SK-N-SH treated with all-trans-retinoic acid at 6 μM for 48 hours (cell line): Measurements from ENCODE around the gene TTC39B.

Experiments used
- ATAC-seq: fragments of 200-7000 bp; cut with Tn5 transposase; 3 replicates; pipeline ENCODE4 v1.9.1; 2020; ENCODE audit warnings: mild to moderate bottlenecking, moderate library complexity
- ARNTL ChIP-seq: fragments of 450-650 bp; formaldehyde crosslinking; IDR thresholded peaks from 2 replicates; pipeline ENCODE4 v1.5.0; 2020; ENCODE audit warnings: low read depth, mild to moderate bottlenecking, moderate library complexity, borderline replicate concordance
- BACH2 ChIP-seq: fragments of 250-450 bp; sonication (Bioruptor Pico); IDR thresholded peaks from 2 replicates; pipeline ENCODE4 v1.9.0; 2021; ENCODE audit warnings: mild to moderate bottlenecking, borderline replicate concordance
- CSDC2 ChIP-seq: fragments of 250-450 bp; sonication (Bioruptor Pico); IDR thresholded peaks from 2 replicates; pipeline ENCODE4 v1.5.0; 2020; ENCODE audit warnings: mild to moderate bottlenecking, moderate library complexity
- GLIS3 ChIP-seq: fragments of 250-450 bp; sonication (Bioruptor Pico); IDR thresholded peaks from 2 replicates; pipeline ENCODE4 v1.5.0; 2020; ENCODE audit warnings: mild to moderate bottlenecking, moderate library complexity
- ISL1 ChIP-seq: fragments of 250-450 bp; sonication (Bioruptor Pico); IDR thresholded peaks from 2 replicates; pipeline ENCODE4 v2.1.2; 2022; ENCODE audit warnings: mild to moderate bottlenecking, moderate library complexity
- OSR1 ChIP-seq: fragments of 250-450 bp; sonication (Bioruptor Pico); IDR thresholded peaks from 2 replicates; pipeline ENCODE4 v1.8.0; 2022; ENCODE audit warnings: moderate library complexity, mild to moderate bottlenecking, inconsistent platforms
- PPARA ChIP-seq: fragments of 250-450 bp; sonication (Bioruptor Pico); IDR thresholded peaks from 2 replicates; pipeline ENCODE4 v1.5.0; 2020; ENCODE audit warnings: mild to moderate bottlenecking, borderline replicate concordance
- RARB ChIP-seq: fragments of 250-450 bp; sonication (Bioruptor Pico); IDR thresholded peaks from 2 replicates; pipeline ENCODE4 v1.8.0; 2021; ENCODE audit warnings: mild to moderate bottlenecking, moderate library complexity
- SNAI2 ChIP-seq: fragments of 250-450 bp; sonication (Bioruptor Pico); IDR thresholded peaks from 2 replicates; pipeline ENCODE4 v1.5.0; 2020; ENCODE audit warnings: mild to moderate bottlenecking, moderate library complexity
- TCF4 ChIP-seq: fragments of 250-450 bp; sonication (Bioruptor Pico); IDR thresholded peaks from 2 replicates; pipeline ENCODE4 v1.8.0; 2021; ENCODE audit warnings: mild to moderate bottlenecking, moderate library complexity, borderline replicate concordance
- TOX ChIP-seq: fragments of 250-450 bp; sonication (Bioruptor Pico); IDR thresholded peaks from 2 replicates; pipeline ENCODE4 v1.8.0; 2021; ENCODE audit warnings: mild to moderate bottlenecking, moderate library complexity, borderline replicate concordance
- ZC3H10 ChIP-seq: fragments of 250-450 bp; sonication (Bioruptor Pico); IDR thresholded peaks from 2 replicates; pipeline ENCODE4 v1.5.1; 2021; ENCODE audit warnings: mild to moderate bottlenecking, moderate library complexity
- ZFP3 ChIP-seq: fragments of 250-450 bp; sonication (Bioruptor Pico); IDR thresholded peaks from 2 replicates; pipeline ENCODE4 v1.5.0; 2020; ENCODE audit warnings: mild to moderate bottlenecking, moderate library complexity
- ZFP30 ChIP-seq: fragments of 450-650 bp; formaldehyde crosslinking; IDR thresholded peaks from 2 replicates; pipeline ENCODE4 v1.5.0; 2022; ENCODE audit warnings: mild to moderate bottlenecking, moderate library complexity
- ZNF565 ChIP-seq: fragments of 450-650 bp; formaldehyde crosslinking; conservative IDR thresholded peaks from 2 replicates; pipeline ENCODE4 v1.5.0; 2020; ENCODE audit warnings: low read depth, mild to moderate bottlenecking, moderate library complexity
- ZNF70 ChIP-seq: fragments of 450-650 bp; formaldehyde crosslinking; IDR thresholded peaks from 2 replicates; pipeline ENCODE4 v1.5.0; 2020; ENCODE audit warnings: mild to moderate bottlenecking, moderate library complexity
- ZNF8 ChIP-seq: fragments of 450-650 bp; formaldehyde crosslinking; IDR thresholded peaks from 2 replicates; pipeline ENCODE4 v1.5.0; 2020; ENCODE audit warnings: mild to moderate bottlenecking, moderate library complexity
- TF ChIP-seq, protein P1 (sequence below): fragments of 250-450 bp; sonication (Bioruptor Pico); IDR thresholded peaks from 2 replicates; pipeline ENCODE4 v1.5.0; 2020; ENCODE audit warnings: mild to moderate bottlenecking, moderate library complexity
- TF ChIP-seq, protein P2 (sequence below): fragments of 250-450 bp; sonication (Bioruptor Pico); IDR thresholded peaks from 2 replicates; pipeline ENCODE4 v1.5.1; 2021; ENCODE audit warnings: mild to moderate bottlenecking, moderate library complexity
- TF ChIP-seq, protein P3 (sequence below): fragments of 250-450 bp; sonication (Bioruptor Pico); IDR thresholded peaks from 2 replicates; pipeline ENCODE4 v1.8.0; 2021; ENCODE audit warnings: low read depth, mild to moderate bottlenecking, moderate library complexity, borderline replicate concordance

TTC39B gene

DNA sequence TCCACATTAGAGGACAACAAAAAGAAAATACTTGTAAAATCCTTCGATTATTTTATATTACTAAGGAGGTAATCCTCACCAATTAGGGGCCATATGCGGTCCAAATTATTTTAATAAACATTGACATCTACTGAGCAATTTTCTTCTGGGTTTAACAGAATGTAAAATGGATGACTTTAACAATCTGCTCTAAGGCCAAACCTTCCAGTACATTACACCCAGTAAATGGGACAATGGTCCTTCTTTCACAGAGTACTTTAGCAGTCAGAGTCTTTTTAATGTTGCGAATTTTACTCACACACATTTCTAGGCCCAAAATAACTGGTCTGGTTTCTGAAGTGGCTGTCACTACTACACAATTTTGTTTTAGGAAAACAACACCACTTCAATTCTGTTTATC, 106.9 kb downstream of the TTC39B start:
- ATAC-seq: no peak
- TF ChIP-seq ZNF8 (CRISPR knock-in tag) (no peak), ZFP3 (no peak), ZC3H10 (CRISPR knock-in tag) (no peak), TOX (CRISPR knock-in tag) (no peak), GLIS3 (CRISPR knock-in tag) (no peak), BACH2 (no peak), ISL1 (CRISPR knock-in tag) (no peak), RARB (CRISPR knock-in tag) (no peak), TCF4 (CRISPR knock-in tag) (no peak), OSR1 (CRISPR knock-in tag) (no peak), CSDC2 (no peak)
- TF ChIP-seq, protein P1, sequence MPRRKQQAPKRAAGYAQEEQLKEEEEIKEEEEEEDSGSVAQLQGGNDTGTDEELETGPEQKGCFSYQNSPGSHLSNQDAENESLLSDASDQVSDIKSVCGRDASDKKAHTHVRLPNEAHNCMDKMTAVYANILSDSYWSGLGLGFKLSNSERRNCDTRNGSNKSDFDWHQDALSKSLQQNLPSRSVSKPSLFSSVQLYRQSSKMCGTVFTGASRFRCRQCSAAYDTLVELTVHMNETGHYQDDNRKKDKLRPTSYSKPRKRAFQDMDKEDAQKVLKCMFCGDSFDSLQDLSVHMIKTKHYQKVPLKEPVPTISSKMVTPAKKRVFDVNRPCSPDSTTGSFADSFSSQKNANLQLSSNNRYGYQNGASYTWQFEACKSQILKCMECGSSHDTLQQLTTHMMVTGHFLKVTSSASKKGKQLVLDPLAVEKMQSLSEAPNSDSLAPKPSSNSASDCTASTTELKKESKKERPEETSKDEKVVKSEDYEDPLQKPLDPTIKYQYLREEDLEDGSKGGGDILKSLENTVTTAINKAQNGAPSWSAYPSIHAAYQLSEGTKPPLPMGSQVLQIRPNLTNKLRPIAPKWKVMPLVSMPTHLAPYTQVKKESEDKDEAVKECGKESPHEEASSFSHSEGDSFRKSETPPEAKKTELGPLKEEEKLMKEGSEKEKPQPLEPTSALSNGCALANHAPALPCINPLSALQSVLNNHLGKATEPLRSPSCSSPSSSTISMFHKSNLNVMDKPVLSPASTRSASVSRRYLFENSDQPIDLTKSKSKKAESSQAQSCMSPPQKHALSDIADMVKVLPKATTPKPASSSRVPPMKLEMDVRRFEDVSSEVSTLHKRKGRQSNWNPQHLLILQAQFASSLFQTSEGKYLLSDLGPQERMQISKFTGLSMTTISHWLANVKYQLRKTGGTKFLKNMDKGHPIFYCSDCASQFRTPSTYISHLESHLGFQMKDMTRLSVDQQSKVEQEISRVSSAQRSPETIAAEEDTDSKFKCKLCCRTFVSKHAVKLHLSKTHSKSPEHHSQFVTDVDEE (CRISPR knock-in tag): no peak
- TF ChIP-seq, protein P2, sequence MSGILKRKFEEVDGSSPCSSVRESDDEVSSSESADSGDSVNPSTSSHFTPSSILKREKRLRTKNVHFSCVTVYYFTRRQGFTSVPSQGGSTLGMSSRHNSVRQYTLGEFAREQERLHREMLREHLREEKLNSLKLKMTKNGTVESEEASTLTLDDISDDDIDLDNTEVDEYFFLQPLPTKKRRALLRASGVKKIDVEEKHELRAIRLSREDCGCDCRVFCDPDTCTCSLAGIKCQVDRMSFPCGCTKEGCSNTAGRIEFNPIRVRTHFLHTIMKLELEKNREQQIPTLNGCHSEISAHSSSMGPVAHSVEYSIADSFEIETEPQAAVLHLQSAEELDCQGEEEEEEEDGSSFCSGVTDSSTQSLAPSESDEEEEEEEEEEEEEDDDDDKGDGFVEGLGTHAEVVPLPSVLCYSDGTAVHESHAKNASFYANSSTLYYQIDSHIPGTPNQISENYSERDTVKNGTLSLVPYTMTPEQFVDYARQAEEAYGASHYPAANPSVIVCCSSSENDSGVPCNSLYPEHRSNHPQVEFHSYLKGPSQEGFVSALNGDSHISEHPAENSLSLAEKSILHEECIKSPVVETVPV: no peak
- TF ChIP-seq, protein P3, sequence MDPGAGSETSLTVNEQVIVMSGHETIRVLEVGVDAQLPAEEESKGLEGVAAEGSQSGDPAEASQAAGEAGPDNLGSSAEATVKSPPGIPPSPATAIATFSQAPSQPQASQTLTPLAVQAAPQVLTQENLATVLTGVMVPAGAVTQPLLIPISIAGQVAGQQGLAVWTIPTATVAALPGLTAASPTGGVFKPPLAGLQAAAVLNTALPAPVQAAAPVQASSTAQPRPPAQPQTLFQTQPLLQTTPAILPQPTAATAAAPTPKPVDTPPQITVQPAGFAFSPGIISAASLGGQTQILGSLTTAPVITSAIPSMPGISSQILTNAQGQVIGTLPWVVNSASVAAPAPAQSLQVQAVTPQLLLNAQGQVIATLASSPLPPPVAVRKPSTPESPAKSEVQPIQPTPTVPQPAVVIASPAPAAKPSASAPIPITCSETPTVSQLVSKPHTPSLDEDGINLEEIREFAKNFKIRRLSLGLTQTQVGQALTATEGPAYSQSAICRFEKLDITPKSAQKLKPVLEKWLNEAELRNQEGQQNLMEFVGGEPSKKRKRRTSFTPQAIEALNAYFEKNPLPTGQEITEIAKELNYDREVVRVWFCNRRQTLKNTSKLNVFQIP (CRISPR knock-in tag): no peak

DNA sequence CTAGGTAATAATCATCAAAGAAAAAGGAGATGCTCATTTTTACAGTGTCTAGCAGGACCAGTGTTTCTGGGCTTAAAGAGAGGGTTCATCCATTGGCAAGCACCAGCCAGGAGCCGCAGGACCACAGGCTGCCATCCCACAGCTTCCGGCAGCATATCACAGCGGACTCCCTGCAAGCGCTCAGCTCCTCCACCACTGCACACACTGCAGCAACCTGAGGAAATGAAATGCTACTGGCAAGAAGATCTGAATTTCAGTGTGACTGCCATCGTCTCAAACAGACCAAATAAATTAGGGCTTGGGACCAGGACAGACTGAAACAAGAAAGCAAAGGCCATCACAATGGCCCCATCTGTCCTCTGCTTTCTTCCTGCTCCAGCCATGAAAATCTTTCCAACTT, 114.2 kb downstream of the TTC39B start:
- ATAC-seq: no peak
- no peak for TF ChIP-seq ZNF8 (CRISPR knock-in tag)
- TF ChIP-seq ARNTL (CRISPR knock-in tag): no peak
- TF ChIP-seq ZFP3: no peak
- no peak for TF ChIP-seq OSR1 (CRISPR knock-in tag)
- no peak for TF ChIP-seq CSDC2
- TF ChIP-seq ZNF565 (CRISPR knock-in tag): no peak
- TF ChIP-seq, protein P2: no peak
- no peak for TF ChIP-seq SNAI2 (CRISPR knock-in tag)
- TF ChIP-seq, protein P3 (CRISPR knock-in tag): no peak
- TF ChIP-seq TOX (CRISPR knock-in tag): no peak
- TF ChIP-seq GLIS3 (CRISPR knock-in tag): no peak
- TF ChIP-seq PPARA: no peak
- TF ChIP-seq ZNF70 (CRISPR knock-in tag): no peak
- no peak for TF ChIP-seq ZC3H10 (CRISPR knock-in tag)
- no peak for TF ChIP-seq RARB (CRISPR knock-in tag)
- TF ChIP-seq ZFP30: no peak
- TF ChIP-seq, protein P1 (CRISPR knock-in tag): no peak
- no peak for TF ChIP-seq BACH2
- no peak for TF ChIP-seq TCF4 (CRISPR knock-in tag)
